ENCODE measurements around the gene LUC7L.
"Not testable (repeated sequence)": the region's sequence is repeated elsewhere in the genome, so short reads cannot be mapped to it uniquely, and the experiment has no call there.

LUC7L gene

DNA sequence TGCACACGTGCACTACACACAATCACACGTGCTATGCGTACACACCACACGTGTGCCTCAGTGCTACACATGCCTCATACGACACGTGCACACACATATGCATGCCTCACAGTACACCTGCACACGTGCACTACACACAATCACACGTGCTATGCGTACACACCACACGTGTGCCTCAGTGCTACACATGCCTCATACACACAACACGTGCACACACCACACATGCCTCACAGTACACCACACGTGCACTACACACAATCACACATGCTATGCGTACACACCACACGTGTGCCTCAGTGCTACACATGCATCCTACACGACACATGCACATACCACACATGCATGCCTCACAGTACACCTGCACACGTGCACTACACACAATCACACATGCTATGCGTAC, 38.3 kb upstream of the LUC7L start:
- H3K9me3 Mint-ChIP-seq; H3K27me3 Mint-ChIP-seq; H3K4me1 Mint-ChIP-seq (ENCODE audit: low read depth); H3K27ac Mint-ChIP-seq; intact Hi-C loops (cut with micrococcal nuclease); H3K4me3 Mint-ChIP-seq: not testable (repeated sequence)
- peaks cover 37% of the 10 kb centered on the region for H3K36me3 Mint-ChIP-seq (ENCODE audit: low read depth)

DNA sequence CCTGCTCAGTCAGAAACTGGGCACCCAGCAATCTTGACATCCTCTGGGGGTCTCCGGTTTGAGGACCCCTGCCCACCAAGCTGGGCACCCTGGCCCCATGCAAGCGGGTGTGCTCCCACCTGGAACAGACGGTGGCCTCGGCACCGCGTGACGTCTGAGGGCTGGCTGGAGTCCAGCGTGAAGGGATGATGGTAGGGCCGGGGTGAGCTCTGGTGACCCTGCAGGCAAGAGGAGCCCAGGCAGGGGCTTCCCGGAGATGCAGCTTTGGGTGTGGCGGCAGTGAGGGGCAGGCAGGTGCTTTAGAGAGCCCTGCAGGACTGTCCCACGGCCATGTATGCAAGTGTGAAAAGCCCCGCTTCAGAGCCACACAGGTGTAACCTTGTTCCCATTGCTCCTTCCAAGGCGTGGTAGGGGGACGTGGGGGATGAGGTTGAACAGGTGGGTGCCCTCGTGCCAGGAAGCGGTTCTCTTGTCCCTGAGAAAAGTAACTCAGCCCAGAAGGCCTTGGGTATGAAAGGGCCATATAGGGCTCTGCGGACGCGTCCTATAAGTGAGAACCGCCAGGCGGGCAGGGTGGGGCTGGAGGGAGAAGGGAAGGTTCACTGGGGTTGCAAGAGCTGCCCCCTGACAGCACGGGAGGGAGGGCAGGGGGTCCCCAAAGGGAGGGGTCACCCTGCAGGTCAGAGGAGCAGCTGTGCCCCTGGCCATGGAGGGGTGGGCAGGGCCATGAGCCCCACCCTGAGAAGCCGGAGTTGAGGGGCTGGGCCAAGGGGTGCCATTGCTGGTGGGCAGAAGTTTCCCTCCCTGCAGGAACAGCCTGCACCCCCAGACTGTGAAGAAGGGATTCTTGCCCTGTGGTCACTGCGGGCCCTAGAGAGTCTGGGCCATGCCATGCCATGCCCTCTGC, 37.3 kb upstream of the LUC7L start:
- intact Hi-C loops (cut with micrococcal nuclease): no loop called here
- Mint-ChIP-seq H3K27me3 (no peaks in the 10 kb centered on the region), H3K4me1 (ENCODE audit: low read depth) (no peaks in the 10 kb centered on the region), H3K4me3 (no peak overlapping the region), H3K9me3 (no peaks in the 10 kb centered on the region), H3K27ac (no peak overlapping the region), H3K36me3 (ENCODE audit: low read depth) (peaks cover 47% of the 10 kb centered on the region)

DNA sequence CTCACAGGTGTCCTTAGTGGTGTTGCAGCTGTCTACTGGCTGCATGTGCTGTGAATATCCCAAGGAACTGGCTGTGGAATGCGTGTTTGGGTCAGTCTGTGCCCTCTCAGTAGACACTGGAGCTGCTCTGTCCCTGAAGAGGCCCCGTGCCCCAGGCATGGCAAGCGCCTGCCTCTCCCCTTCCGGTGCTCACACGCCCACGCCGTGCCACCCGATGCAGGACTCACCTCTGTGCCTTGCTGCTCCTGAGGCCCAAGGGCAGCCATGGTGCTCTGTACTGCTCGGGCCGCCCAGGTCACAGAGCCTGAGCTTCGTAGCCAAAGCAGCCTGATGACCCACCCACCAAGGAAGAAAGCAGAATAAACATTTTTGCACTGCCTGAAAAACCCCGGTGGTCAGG, 36.5 kb upstream of the LUC7L start:
- Mint-ChIP-seq H3K4me3 (no peak overlapping the region), H3K36me3 (ENCODE audit: low read depth) (peaks cover 55% of the 10 kb centered on the region), H3K27ac (no peak overlapping the region), H3K9me3 (no peaks in the 10 kb centered on the region), H3K27me3 (no peaks in the 10 kb centered on the region), H3K4me1 (ENCODE audit: low read depth) (no peaks in the 10 kb centered on the region)
- intact Hi-C loops (cut with micrococcal nuclease): no loop called here

DNA sequence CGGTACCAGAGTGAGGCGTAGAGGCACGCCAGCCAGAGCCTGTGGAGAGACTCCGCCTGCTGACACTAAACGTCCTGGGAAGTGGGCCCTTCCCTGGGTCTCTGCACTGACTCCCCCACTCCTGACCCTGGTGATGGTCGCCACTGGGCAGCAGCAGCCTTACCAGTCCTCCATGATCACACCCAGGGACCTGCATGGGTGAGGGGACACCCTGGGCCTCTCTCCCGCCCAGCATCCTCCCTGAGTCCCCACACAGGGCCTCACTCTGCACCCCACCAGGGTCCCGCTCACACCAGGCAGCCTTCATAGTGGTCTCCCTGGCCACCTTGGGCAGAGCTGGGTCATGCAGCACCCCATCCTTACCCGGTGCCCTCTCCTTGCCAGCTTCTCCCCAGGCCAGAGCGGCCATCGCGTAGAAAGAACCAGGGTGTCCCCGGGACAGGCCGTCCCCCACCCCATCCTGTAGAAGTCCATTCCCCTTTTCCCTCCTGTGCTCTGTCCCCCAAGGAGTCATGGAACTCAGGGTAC, 35.8 kb upstream of the LUC7L start:
- Mint-ChIP-seq H3K36me3 (ENCODE audit: low read depth) (peaks cover 62% of the 10 kb centered on the region), H3K27ac (no peak overlapping the region), H3K9me3 (no peaks in the 10 kb centered on the region), H3K4me1 (ENCODE audit: low read depth) (no peaks in the 10 kb centered on the region), H3K27me3 (no peaks in the 10 kb centered on the region), H3K4me3 (no peak overlapping the region)
- intact Hi-C loops (cut with micrococcal nuclease): no loop called here

DNA sequence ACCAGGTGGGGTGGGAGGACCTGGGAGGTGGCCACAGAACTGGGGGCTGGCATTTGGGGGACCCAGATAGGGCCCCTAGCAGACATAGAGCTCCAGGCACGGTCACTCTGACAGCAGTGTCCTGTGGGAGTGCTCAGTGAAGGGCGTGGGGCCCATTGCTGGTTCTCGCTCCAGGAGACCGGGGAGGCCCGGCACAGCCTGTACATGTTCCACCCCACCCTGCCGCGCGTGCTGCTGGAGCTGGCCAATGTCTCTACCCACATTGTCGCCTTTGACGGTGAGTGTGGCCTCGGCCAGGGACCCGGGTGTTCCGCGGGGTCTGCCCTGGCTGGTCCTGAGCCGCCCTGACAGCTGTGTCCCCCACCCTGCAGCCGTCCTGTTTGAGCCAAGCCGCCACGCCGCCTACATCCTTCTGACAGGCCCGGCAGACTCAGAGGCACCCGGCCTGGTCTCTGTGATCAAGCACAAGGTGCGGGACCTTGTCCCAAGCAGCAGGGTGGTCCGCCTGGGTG, 35.2 kb upstream of the LUC7L start:
- Mint-ChIP-seq H3K4me3 (no peak overlapping the region), H3K27ac (no peak overlapping the region), H3K27me3 (no peaks in the 10 kb centered on the region), H3K9me3 (no peaks in the 10 kb centered on the region), H3K4me1 (ENCODE audit: low read depth) (no peaks in the 10 kb centered on the region), H3K36me3 (ENCODE audit: low read depth) (peaks cover 67% of the 10 kb centered on the region)
- intact Hi-C loops (cut with micrococcal nuclease): no loop called here

DNA sequence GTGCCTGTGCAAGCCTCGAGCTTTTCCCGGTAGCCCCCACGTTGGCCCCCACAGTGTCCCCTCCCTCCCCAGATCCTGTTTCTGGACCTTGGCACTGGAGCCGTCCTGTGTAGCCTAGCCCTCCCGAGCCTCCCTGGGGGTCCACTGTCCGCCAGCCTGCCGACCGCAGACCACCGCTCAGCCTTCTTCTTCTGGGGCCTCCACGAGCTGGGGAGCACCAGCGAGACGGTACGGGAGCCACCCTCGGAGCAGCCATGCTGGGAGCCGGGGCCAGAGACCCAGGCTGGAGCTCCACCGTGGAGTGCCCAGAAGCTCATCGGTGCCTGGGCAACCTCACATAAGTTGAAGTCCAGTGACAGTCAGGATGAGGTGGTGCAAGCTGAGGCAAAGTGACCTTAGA, 34.7 kb upstream of the LUC7L start:
- H3K4me1 Mint-ChIP-seq (ENCODE audit: low read depth): no peaks in the 10 kb centered on the region
- H3K27me3 Mint-ChIP-seq: no peaks in the 10 kb centered on the region
- no peaks in the 10 kb centered on the region for H3K9me3 Mint-ChIP-seq
- H3K27ac Mint-ChIP-seq: no peak overlapping the region
- H3K36me3 Mint-ChIP-seq (ENCODE audit: low read depth): peaks cover 73% of the 10 kb centered on the region
- intact Hi-C loops (cut with micrococcal nuclease): no loop called here
- no peak overlapping the region for H3K4me3 Mint-ChIP-seq

- intact Hi-C loops (cut with micrococcal nuclease): no loop called here
Observed at GRCh38 chr16:263182-263774, 34.0 kb upstream of the LUC7L start.

DNA sequence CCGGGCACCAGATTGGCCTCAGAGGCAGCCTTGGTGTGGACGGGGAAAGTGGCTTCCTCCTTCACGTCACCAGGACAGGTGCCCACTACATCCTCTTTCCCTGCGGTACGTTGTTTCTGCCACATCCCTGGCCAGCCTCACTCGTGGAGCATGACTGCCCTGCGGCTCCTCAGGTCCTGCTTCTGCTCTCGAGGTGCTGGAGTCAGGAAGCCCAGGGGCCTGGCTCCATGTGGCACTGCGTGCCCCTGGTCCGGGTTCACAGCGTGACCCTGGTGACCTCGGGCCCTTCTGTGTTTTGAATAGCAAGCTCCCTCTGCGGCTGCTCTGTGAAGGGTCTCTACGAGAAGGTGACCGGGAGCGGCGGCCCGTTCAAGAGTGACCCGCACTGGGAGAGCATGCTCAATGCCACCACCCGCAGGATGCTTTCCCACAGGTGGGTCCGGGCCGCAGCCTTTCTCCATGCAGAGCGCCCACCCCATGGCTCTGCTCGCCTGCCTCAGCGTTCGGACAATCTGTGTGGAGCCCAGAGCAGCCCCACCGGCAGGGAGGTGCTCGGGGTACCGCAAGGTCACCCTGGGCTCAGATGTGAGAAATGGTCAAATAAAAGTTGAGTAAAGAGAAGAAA, 33.0 kb upstream of the LUC7L start:
- no peaks in the 10 kb centered on the region for H3K9me3 Mint-ChIP-seq

More at GRCh38 chr16:263182-263774, 34.0 kb upstream of the LUC7L start:
- no peaks in the 10 kb centered on the region for H3K27me3 Mint-ChIP-seq
- no peak overlapping the region for H3K4me3 Mint-ChIP-seq
- H3K4me1 Mint-ChIP-seq (ENCODE audit: low read depth): no peaks in the 10 kb centered on the region
- H3K27ac Mint-ChIP-seq: no peak overlapping the region
- no peaks in the 10 kb centered on the region for H3K9me3 Mint-ChIP-seq
- peaks cover 80% of the 10 kb centered on the region for H3K36me3 Mint-ChIP-seq (ENCODE audit: low read depth)

GRCh38 chr16:261031-261691, 31.9 kb upstream of the LUC7L start:
- Mint-ChIP-seq H3K27me3 (no peaks in the 10 kb centered on the region), H3K4me3 (no peak overlapping the region), H3K4me1 (ENCODE audit: low read depth) (no peaks in the 10 kb centered on the region), H3K9me3 (no peaks in the 10 kb centered on the region), H3K36me3 (ENCODE audit: low read depth) (peaks cover 100% of the 10 kb centered on the region), H3K27ac (no peak overlapping the region)
- intact Hi-C loops (cut with micrococcal nuclease): no loop called here

More for the DNA sequence above, 33.0 kb upstream of the LUC7L start:
- no peaks in the 10 kb centered on the region for H3K27me3 Mint-ChIP-seq
- H3K4me1 Mint-ChIP-seq (ENCODE audit: low read depth): no peaks in the 10 kb centered on the region
- intact Hi-C loops (cut with micrococcal nuclease): no loop called here
- H3K4me3 Mint-ChIP-seq: no peak overlapping the region
- no peak overlapping the region for H3K27ac Mint-ChIP-seq
- peaks cover 90% of the 10 kb centered on the region for H3K36me3 Mint-ChIP-seq (ENCODE audit: low read depth)

GRCh38 chr16:260326-260725, 31.1 kb upstream of the LUC7L start:
- H3K27ac Mint-ChIP-seq: no peak overlapping the region
- H3K9me3 Mint-ChIP-seq: no peaks in the 10 kb centered on the region
- intact Hi-C loops (cut with micrococcal nuclease): no loop called here
- no peaks in the 10 kb centered on the region for H3K4me1 Mint-ChIP-seq (ENCODE audit: low read depth)
- H3K27me3 Mint-ChIP-seq: no peaks in the 10 kb centered on the region
- H3K36me3 Mint-ChIP-seq (ENCODE audit: low read depth): peaks cover 100% of the 10 kb centered on the region
- H3K4me3 Mint-ChIP-seq: no peak overlapping the region

DNA sequence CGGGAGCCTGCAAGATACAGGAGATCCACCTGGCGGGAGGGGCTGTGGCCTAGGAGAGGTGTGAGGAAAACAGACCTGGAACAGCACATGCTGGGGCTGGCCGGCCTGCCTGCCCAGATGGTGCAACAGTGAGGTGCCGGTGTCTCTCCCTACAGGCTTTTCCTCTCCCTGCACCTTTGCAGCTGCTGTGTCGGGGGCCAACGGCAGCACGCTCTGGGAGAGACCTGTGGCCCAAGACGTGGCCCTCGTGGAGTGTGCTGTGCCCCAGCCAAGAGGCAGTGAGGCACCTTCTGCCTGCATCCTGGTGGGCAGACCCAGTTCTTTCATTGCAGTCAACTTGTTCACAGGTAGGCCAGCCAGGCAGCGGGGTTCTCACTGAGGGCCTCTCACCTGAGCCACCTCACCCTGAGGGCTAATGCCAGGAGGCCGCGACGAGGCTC, 30.6 kb upstream of the LUC7L start:
- H3K4me3 Mint-ChIP-seq: no peak overlapping the region
- intact Hi-C loops (cut with micrococcal nuclease): no loop called here
- H3K9me3 Mint-ChIP-seq: no peaks in the 10 kb centered on the region
- peaks cover 100% of the 10 kb centered on the region for H3K36me3 Mint-ChIP-seq (ENCODE audit: low read depth)
- H3K4me1 Mint-ChIP-seq (ENCODE audit: low read depth): no peaks in the 10 kb centered on the region
- no peak overlapping the region for H3K27ac Mint-ChIP-seq
- H3K27me3 Mint-ChIP-seq: no peaks in the 10 kb centered on the region

DNA sequence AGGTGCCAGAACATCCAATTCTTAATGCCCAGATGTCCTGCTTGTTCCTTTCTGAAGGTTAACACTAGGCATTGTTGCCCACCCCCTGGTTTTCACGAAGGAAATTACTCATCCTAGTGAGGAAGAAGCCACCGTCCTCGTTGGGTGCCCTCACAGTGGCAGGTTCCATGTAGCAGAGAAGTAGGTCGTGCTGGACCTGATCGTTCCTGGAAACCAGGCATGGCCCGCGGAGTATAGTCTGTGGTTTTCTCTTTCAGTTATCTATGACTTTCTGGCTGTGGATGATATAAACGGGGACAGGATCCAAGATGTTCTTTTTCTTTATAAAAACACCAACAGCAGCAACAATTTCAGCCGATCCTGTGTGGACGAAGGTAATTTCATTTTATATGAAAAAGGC, 30.0 kb upstream of the LUC7L start:
- Mint-ChIP-seq H3K36me3 (ENCODE audit: low read depth) (peaks cover 100% of the 10 kb centered on the region), H3K27ac (no peak overlapping the region), H3K4me1 (ENCODE audit: low read depth) (no peaks in the 10 kb centered on the region), H3K4me3 (no peak overlapping the region), H3K27me3 (no peaks in the 10 kb centered on the region), H3K9me3 (no peaks in the 10 kb centered on the region)
- intact Hi-C loops (cut with micrococcal nuclease): no loop called here

- H3K27me3 Mint-ChIP-seq; intact Hi-C loops (cut with micrococcal nuclease); H3K27ac Mint-ChIP-seq; H3K9me3 Mint-ChIP-seq; H3K4me1 Mint-ChIP-seq (ENCODE audit: low read depth); H3K4me3 Mint-ChIP-seq: not testable (repeated sequence)
- H3K36me3 Mint-ChIP-seq (ENCODE audit: low read depth): peaks cover 97% of the 10 kb centered on the region
Observed at GRCh38 chr16:258091-258490, 28.8 kb upstream of the LUC7L start.

Data from dendritic cell treated with granulocyte-macrophage colony-stimulating factor and Interleukin-4, amounts not matched to agents 40 ng/mL and 50 ng/mL, for 4 days (primary cell).